Cardiac septum (tissue), 1 donor: ENCODE data around the gene NAT10. TPM values are rescaled to one million over a fixed set of nuclear protein-coding genes. Genes with fewer than 3 reads are reported as not detected.

ENCODE experiments used
- total RNA-seq: library from RNA; stranded (reverse); fragmentation: NEBNext Ultra II Directional; extraction: Animal tissue kit (Norgen Biotek cat#: 25700); gene quantifications from one replicate; pipeline ENCODE4 v1.2.1, GENCODE V29; 2021
- donor health status: DM: no; HTN: no; CAD: no.

Gene NAT10
- total RNA-seq, 1 donor from 2014 or later = 23.2 TPM

Other genes with a start within 250 kb of the NAT10 start
- gene LMO2, start 213.6 kb upstream of the NAT10 start, total RNA-seq = 10.9 TPM
- gene CAPRIN1, start 53.9 kb upstream of the NAT10 start, total RNA-seq = 108 TPM